ENCODE measurements around the gene ZFR.

DNA sequence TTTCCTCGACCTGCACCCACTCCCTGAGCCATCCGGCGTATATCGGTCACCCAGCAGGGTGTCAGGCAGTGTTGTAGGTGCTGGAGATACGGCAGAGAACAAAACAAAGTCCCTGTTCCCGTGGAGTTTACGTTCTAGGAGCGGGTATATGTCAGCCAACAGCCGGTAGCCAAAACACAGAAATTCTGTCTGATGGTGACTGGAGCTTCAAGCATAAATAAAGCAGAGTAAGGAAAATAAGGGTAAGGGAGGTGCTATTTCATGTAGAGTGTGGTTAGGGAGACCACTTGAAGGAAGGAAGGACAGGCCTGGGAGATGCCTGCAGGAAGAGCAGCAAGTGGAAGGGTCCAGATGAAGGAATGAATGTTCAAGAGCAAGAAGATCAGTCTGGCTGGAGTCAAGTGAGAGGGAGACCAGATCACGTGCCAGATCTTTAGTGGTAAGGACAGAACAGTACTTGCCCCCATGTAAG, 783 bp upstream of the ZFR start:
- TF ChIP-seq, protein P1, sequence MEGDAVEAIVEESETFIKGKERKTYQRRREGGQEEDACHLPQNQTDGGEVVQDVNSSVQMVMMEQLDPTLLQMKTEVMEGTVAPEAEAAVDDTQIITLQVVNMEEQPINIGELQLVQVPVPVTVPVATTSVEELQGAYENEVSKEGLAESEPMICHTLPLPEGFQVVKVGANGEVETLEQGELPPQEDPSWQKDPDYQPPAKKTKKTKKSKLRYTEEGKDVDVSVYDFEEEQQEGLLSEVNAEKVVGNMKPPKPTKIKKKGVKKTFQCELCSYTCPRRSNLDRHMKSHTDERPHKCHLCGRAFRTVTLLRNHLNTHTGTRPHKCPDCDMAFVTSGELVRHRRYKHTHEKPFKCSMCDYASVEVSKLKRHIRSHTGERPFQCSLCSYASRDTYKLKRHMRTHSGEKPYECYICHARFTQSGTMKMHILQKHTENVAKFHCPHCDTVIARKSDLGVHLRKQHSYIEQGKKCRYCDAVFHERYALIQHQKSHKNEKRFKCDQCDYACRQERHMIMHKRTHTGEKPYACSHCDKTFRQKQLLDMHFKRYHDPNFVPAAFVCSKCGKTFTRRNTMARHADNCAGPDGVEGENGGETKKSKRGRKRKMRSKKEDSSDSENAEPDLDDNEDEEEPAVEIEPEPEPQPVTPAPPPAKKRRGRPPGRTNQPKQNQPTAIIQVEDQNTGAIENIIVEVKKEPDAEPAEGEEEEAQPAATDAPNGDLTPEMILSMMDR (IDR thresholded peaks at IDR 0.05): no peak
- TF ChIP-seq POLR2A (IDR thresholded peaks at IDR 0.05): no peak
- no peak for TF ChIP-seq EP300 (IDR thresholded peaks at IDR 0.05)

Data from ovary (tissue), 3 donors.